COLO668 (cell line): ENCODE measurements around the gene KLK10.
A peak's percentile ranks its signal among the peaks of the same experiment; 100 is the strongest.
"Not testable (repeated sequence)": the region's sequence is repeated elsewhere in the genome, so short reads cannot be mapped to it uniquely, and the experiment has no call there.

Experiments used
- DNase-seq: peaks from one replicate; lab custom pipeline; 2025; ENCODE audit not compliant: unreplicated experiment; lab: John Stamatoyannopoulos, UW

The KLK10 gene

GRCh38 chr19:51002542-51003311 is 16.8 kb downstream of the KLK10 start:
- DNase-seq = peak; percentile 25

DNA sequence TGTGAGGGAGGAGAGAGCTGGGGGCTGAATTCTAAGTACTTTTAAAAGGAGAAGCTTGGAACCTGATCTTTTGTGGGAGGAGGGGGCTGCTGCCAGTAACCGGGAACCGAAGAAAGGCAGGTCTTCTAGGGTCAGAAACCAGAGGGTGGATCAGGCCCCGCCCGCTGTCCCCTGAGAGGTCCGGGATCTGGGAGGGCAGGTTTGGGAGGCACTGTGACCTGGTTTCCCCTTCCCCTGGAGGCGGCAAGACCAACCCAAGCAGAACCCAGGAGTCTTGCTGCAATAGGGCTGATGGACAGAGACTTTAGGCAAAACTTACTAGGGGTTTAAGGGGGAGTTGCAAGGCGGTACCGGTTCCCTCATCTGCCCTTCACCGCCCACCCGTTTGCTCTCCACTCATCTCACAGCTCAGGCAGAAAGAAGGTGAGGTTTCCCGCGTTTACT is 17.4 kb downstream of the KLK10 start:
- no peak for DNase-seq

DNA sequence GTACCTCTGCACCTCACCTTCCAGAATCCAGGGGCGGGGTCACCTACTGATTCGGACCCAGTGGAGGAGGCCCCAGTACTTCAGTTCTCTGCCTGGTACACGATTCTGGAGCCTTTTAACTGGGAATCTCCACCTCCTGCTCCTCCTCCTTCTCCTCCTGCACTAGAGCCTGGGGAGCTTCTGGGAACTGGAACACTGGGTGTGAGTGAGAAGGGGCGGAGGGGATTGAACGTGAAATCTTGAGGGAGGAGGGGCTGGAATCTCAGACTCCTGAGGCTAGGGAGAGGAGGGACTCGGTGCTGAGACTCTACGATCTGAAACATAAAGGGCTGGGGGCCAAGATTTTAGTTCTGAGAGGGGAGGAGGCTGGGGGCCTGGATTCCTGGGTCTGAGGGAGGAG is 18.0 kb downstream of the KLK10 start, which contains the start of gene KLK8:
Gene KLK8, minus strand, starts transcription at position 90 of the 400 bp plus-strand sequence. CDS start 437 bp downstream, outside the sequence.
- no peak for DNase-seq

DNA sequence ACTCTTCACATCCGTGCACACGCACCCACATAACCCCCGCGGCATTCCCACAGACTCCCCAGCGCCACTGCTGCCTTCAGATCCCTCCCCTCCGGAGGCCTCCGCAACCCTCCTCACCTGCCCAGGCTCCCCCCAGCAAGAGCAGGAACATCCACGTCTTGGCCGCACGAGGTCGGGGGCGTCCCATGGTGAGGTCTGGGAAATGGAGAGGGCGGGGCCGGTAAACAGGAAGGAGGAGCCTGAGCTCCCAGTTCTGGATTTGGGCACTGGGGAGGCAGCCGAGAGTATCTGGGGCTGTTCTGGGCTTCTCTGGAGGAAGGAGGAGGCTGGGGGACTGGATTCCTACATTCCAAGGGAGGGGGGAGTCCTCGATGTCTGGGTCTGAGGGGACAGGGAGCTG is 18.5 kb downstream of the KLK10 start:
- no peak for DNase-seq

DNA sequence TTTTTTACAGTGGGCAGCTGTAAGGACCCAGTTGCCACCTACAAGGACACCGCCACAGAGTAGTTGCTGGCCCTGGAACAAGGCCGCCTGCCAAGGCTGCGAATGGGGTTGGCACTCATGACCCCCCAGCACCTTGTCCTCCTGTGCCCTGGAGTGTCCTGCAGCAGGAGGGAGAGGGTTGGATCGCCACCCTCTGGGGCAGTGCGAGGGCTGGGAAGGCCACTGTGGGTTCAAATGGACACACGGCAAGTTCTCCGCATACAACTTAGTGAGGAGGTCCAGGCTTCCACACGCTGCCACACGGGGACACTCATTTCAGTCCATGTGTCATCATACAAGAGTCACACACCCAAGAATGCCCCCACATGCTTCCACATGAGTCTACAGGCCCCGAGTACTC is 19.1 kb downstream of the KLK10 start:
- DNase-seq = no peak

DNA sequence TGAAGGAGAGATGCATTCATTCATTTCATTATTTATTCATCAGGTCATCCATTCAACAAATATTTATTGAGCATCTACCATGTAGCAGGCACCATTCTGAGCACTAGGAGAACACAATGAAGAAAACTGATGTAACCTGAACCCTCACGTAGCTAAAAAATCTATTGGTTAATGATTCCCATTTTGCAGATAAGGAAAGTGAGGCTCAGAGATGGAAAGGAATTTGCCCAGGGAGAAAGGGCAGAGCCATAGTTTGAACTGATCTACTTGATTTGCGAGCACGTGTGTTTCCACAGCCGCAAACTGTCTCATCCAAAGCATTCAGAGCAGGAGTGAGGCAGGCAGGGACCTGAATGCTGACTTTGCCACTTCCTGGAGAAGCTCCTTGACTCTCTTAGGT is 20.8 kb downstream of the KLK10 start:
- DNase-seq = no peak

DNA sequence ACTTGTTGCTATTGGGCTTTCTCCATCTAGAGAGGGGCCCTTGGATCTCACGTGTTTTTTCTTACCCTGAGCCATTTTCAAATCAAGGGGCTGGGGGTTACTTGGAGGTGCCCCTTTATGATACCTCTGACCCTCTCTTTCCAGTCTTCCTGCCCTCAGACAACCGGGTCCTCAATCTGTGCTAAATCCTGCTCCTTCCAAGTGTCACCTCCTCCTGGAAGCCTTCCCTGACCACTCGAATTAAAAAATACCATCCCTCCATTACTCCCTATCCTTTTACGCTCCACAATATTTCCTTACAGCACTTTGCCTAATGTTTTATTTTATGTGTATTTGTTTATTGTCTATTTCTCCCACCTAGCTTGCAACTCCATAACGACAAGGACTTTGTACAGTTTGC is 21.4 kb downstream of the KLK10 start:
- DNase-seq = no peak

DNA sequence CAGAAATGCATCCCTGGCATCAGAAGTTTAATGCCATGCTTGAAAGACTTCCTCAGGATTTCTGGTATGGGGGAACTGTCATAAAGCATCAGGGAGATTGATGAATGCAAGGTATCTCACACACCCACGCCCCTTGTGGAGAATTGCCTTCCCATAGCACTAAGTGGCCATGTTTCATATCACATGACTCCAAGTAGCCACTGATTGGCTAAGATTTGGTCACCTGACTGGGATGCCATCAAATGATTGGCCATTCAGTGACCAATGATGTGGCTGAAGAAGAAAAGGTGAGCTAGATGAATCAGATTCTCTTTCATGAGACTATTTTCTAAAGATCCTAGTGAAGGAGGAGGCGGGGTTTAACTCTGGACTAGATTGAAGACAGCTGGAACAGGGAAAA is 25.4 kb downstream of the KLK10 start:
- no peak for DNase-seq

- no peak for DNase-seq
Measured at GRCh38 chr19:50992666-50993035, 26.9 kb downstream of the KLK10 start.

DNA sequence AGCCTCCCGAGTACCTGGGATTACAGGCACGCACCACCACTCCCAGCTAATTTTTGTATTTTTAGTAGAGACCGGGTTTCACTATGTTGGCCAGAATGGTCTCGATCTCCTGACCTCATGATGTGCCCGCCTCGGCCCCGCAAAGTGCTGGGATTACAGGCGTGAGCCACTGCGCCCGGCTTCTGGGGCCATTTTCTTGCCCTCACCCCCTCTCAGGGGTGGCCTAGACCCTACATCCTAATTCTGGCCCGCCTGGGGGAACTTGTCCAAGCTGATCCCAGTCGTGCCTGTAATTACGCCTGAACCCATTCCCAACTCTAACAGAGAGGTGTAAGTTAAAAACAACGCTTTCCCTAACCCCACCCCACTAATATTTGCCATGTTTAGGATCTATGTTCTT is 35.1 kb downstream of the KLK10 start:
- not testable (repeated sequence) for DNase-seq

DNA sequence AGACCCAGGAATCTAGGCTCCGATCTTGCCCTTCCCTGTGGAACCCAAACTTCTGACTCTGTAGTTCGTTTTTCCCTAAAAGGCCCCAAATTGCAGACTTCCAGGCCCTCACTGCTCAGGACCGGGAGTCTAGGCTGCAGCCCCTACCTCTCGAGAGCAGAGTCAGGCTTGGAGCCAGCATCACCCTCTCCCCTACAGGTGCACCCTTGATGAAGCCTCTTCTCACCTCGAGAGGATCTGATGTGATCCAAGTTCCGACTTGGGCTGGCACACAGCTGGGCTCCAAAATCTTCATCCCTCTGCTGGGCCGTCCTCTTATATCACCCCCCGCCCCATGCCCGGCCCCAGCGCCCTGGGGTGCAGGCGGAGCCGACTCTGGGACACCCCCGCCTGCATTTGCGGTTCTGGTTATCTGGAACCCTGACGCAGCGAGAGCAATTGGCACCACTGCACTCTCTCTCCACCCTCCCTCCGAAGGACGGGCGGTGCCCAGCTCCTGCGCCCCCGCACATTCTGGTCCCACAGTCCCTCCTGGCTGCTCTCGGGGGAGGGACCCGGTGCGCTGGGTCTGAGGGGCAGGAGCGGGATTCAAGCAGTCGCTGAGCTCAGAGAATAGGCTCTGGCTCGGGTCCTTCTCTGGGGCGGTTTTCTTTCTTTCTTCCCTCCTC is 35.8 kb downstream of the KLK10 start, which contains the start of gene KLK7:
Gene KLK7, minus strand, starts transcription at position 293 of the 668 bp plus-strand sequence. CDS start 1,518 bp downstream, outside the sequence.
- DNase-seq = no peak

- DNase-seq = no peak
Measured at GRCh38 chr19:50982186-50982585, 37.3 kb downstream of the KLK10 start.

DNA sequence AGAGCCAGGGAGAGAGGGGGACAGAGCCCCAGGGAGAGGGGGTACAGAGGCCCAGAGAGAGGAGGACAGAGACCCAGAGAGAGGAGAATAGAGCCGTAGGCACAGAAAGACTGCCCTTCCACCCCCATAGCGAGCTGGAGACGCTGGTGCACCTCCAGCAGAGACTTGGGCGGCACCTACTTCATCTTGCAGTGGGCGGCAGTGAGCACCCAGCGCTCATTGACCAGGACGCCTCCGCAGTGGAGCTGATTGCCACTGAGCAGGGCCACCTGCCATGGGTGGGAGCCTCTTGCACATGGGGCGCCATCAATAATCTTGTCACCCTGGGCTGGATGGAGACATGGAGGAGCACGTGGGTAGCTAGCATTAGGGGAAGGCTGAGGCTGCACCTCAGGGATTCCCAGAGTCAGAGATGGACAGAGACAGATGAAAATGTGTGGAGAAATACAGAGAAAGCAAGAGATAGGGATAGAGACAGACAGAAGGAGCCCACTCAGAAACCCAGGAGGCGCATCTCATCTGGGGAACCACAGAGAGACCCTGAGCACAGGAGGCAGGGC is 37.8 kb downstream of the KLK10 start:
- no peak for DNase-seq

GRCh38 chr19:50980208-50980607 is 39.3 kb downstream of the KLK10 start:
- no peak for DNase-seq

GRCh38 chr19:50979758-50980157 is 39.8 kb downstream of the KLK10 start:
- DNase-seq = no peak

- DNase-seq = no peak
Measured at GRCh38 chr19:50978772-50979390, 40.6 kb downstream of the KLK10 start.

- no peak for DNase-seq
Measured at GRCh38 chr19:50977626-50978025, 41.9 kb downstream of the KLK10 start.

- no peak for DNase-seq
Measured at GRCh38 chr19:50975766-50976165, 43.7 kb downstream of the KLK10 start.

DNA sequence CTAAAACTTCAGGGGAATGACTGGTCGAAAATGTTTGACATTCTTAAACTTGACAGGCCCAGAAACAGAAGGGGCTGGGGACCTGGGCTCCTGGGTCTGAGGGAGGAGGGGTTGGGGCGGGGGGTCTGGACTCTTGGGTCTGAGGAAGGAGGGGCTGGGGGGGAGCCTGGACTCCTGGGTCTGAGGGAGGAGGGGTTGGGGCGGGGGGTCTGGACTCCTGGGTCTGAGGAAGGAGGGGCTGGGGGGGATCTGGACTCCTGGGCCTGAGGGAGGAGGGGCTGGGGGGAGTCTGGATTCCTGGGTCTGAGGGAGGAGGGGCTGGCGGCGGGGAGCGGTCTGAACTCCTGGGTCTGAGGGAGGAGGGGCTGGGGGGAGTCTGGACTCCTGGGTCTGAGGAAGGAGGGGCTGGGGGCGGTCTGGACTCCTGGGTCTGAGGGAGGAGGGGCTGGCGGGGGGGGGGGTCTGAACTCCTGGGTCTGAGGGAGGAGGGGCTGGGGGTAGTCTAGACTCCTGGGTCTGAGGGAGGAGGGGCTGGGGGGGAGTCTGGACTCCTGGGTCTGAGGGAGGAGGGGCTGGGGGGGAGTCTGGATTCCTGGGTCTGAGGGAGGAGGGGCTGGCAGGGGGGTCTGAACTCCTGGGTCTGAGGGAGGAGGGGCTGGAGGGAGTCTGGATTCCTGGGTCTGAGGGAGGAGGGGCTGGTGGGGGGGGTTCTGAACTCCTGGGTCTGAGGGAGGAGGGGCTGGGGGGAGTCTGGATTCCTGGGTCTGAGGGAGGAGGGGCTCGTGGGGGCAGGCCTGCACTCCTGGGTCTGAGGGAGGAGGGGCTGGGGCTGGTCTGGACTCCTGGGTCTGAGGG is 44.6 kb downstream of the KLK10 start:
- DNase-seq = no peak

GRCh38 chr19:50972795-50973376 is 46.6 kb downstream of the KLK10 start:
- no peak for DNase-seq
